H4 (cell line): Measurements from ENCODE around the gene KLHDC7B. TPM values are rescaled to one million over a fixed set of nuclear protein-coding genes. Genes with fewer than 3 reads are reported as not detected.

Experiments
- DNase-seq: peaks from one replicate; pipeline ENCODE4 v3.0.0-alpha.2; 2015; ENCODE audit warnings: low spot score
- total RNA-seq: library from RNA; depleted of rRNA; stranded (reverse); fragments of >200 nt; shearing (Covaris generic); gene quantifications from 2 replicates; pipeline ENCODE4 v1.2.3, GENCODE V29; 2014

The KLHDC7B gene
- total RNA-seq, 1 experiment from 2014 or later: 0.48 TPM

DNA sequence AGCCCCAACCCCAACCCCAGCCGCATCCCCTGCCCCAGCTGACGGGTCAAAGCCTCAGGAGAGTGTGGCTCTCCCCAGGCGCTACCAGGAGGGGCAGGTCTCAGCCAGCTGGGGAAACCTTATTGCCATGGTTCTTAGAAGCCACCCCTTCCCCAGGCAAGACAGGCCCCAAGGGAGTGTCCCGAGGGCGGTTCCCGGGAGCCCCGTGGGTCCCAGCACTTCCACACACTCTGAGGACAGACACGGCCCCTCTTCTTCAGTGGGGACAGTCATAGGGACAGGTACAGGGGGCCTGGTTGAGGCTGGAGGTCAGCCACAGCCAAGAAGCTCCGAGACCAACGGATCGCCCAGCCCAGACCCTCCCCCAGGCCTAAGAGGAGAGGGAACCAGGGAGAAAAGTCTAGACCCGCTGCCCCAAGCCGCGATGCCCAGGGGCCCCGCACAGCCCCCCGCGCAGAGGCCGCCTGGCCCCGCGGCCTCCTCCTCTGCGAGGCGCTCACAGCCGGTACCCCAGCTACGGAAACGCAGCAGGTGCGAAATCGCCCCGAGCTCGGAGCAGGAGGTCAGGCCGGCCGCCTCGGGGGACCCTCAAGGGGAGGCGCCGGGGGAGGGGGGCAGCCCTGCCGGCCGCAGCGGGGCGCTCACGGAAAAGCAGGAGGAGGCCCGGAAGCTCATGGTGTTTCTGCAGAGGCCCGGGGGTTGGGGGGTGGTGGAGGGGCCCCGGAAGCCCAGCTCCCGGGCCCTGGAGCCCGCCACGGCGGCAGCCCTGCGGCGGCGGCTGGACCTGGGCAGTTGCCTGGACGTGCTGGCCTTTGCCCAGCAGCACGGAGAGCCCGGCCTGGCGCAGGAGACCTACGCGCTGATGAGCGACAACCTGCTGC, 2.6 kb downstream of the KLHDC7B start:
- no peak for DNase-seq

DNA sequence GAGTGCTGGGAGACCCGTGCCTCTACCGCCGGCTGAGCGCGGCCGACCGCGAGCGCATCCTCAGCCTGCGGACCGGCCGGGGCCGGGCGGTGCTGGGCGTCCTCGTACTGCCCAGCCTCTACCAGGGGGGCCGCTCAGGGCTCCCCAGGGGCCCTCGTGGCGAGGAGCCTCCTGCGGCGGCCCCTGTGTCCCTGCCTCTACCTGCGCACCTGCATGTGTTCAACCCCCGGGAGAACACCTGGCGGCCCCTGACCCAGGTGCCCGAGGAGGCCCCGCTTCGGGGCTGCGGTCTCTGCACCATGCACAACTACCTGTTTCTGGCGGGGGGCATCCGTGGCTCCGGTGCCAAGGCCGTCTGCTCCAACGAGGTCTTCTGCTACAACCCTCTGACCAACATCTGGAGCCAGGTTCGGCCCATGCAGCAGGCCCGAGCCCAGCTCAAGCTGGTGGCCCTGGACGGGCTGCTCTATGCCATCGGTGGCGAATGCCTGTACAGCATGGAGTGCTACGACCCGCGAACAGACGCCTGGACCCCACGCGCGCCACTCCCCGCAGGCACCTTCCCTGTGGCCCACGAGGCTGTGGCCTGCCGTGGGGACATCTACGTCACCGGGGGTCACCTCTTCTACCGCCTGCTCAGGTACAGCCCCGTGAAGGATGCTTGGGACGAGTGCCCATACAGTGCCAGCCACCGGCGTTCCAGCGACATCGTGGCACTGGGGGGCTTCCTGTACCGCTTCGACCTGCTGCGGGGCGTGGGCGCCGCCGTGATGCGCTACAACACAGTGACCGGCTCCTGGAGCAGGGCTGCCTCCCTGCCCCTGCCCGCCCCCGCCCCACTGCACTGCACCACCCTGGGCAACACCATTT, 3.5 kb downstream of the KLHDC7B start:
- no peak for DNase-seq

DNA sequence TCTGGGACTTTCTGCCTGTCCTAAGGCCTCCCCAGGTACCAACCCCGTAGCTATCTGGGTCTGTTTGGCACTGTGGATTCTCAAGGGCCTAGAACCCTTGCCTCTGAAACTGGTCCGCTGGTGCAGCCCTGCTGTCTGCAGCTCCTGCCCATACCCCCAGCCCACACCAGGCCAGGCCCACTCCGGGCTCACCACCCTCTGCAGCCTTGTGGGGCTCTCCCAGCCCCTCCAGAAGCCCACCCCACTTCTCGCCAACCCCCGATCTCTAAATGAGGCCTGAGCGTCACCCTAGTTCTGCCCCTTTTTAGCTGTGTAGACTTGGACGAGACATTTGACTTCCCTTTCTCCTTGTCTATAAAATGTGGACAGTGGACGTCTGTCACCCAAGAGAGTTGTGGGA, 4.7 kb downstream of the KLHDC7B start:
- DNase-seq: no peak

DNA sequence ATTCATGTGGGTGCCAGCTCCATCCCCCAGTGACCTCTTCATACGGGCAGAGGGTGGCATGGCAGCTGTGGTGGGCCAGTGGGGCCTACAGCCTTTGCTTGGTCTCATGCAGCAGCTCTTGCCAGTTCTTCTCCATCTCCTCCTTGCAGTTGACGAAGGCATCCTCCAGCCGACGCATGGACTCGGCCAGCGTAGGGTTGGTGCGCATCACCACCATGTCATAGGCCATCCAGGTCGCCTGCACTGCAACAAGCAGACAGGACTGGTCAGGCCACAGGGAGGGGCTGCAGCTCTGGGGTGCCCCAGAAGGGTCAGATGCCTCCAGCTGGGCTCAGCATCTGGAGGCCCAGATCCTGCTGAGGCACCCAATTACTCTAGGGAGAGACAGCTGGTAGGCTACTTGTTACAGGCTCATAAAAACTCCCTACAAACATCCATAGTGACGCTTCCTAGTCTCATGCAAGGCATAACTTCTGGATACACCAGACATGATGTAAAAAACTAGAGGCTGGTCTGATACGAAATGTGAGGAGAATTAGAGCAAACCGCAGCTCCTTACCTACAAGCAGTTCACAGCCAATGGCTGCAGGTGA, 5.6 kb downstream of the KLHDC7B start:
- DNase-seq: no peak

DNA sequence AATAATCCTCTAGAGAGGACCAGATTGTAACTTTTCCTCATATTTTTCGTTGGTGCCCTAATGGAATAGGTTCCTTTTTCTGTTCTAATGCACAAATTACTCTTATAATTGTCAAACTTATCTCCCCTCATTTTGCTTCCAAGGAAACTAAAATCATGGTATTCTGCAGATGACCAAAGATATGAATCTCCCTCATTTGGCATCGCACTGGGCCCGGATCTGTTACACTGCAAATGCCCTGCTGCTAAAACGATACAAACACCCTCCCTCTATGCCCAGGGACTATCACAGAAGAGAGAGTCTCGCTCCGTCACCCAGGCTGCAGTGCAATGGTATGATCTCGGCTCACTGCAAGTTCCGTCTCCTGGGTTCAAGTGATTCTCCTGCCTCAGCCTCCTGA, 7.6 kb downstream of the KLHDC7B start:
- DNase-seq: no peak

DNA sequence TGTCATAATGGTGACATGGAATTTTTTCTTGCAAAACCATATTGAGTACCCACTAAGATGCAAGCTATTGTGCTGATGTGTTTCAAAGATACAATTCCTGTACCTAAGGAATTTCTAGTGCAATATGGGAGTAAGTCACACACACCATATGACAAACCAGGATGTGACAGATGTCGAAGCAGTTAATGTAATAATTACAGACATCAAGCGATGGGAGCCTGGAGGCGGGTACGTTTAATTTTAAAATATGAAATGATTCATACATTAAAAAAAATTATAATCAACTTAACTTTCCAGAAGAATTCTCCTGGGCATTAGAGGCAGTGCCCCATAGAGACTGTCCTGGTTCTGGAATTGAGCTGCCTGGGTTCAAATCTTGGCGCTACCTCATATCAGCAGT, 11.0 kb downstream of the KLHDC7B start:
- no peak for DNase-seq

DNA sequence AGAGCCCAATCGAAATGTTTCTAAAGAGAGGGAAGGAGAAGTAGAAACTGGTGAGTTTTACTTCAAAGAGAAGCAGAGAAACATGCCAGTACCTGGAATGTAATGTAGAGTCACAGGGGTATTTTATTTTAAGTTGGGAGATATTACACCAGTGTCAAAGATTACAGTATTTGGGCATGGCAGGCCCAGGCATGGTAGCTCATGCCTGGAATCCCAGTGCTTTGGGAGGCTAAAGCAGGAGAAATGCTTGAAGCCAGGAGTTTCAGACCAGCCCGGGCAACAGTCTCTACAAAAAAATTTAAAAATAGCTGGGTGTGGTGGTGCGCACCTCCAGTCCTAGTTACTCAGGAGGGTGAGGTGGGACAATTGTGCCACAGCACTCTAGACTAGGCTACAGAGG, 14.3 kb downstream of the KLHDC7B start:
- DNase-seq: no peak

DNA sequence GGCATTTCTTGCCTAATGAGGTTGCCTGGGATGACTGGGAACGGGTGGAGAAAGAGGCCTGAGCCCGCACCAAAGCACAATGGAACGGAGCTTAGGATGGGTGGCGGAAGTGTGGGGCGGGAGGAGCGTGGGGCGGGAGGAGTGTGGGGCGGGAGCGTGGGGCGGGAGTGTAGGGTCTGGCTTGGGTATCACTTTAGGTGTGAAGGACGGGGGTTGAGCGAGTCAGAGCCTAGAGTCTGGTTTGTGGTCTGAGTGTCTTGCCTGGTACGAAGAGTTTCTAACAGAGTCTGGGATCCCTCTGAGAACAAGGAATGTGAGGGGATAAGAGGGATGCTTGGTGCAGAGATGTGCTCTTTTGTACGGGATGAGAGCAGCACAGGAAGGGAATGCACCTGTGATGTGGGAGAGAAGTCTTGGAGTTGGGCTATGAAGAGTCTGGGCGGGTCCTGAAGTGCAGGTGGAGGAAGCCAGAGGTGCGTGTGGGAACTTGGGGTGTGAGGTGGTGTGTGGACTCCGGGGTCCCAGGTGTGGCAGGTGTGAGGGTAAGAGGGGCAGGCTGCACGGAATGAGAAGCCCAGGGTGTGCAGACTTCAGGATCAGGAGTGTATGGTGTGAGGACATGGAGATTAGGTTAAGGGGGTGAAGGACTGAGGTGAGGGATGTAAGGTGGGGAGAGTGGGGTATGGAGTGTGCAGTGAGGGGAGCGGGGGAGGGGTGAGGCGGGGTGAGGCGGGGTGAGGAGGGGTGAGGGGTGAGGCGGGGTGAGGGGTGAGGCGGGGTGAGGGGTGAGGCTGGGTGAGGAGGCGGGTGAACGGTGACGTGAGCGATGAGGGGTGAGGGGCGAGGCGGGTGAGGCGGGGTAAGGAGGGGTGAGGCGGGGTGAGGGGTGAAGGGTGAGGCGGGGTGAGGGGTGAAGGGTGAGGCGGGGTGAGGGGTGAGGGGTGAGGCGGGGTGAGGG, 16.0 kb downstream of the KLHDC7B start:
- no peak for DNase-seq

DNA sequence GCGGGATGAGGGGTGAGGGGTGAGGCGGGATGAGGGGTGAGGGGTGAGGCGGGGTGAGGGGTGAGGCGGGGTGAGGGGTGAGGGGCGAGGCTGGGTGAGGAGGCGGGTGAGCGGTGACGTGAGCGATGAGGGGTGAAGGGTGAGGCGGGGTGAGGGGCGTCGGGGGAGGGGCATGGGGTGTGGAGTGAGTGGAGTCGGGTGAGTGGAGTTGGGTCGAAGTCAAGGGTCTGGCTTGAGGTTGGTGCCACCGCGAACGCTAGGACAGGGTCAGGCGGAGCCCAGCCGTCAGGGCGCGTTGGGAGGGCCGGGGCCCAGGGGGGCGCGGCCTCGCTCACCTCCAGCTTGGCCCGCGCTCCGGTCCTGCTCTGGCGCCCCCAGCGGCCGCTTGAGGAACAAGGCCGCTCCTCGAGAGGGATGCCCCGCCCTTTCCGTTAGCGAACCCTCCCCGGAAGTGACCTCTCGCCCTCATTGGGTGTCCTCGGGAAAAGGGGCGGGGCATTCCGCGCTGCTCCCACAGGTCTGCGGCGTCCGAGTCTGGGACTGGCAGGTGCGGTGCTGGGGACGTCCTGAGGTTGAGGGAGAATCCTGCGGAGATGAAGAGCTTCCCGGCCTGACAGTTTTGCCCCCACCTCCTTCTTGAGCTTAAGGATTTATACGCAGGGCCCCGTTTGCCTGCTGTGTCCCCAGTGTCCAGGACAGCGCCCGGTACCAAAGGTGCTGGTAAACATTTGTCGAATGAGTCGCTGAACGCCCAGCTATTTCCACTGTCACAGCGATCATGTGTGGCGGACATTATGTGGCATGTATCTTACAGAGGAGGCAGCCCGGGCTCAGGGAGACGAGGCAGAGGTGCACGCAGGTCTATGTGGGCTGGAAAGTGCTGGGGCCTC, 17.1 kb downstream of the KLHDC7B start, which contains the start of gene SYCE3:
Gene SYCE3 (minus strand): TSS at position 397 of the 890 bp plus-strand sequence. CDS start 6,514 bp downstream, outside the sequence.
- peak; percentile 88 for DNase-seq

DNA sequence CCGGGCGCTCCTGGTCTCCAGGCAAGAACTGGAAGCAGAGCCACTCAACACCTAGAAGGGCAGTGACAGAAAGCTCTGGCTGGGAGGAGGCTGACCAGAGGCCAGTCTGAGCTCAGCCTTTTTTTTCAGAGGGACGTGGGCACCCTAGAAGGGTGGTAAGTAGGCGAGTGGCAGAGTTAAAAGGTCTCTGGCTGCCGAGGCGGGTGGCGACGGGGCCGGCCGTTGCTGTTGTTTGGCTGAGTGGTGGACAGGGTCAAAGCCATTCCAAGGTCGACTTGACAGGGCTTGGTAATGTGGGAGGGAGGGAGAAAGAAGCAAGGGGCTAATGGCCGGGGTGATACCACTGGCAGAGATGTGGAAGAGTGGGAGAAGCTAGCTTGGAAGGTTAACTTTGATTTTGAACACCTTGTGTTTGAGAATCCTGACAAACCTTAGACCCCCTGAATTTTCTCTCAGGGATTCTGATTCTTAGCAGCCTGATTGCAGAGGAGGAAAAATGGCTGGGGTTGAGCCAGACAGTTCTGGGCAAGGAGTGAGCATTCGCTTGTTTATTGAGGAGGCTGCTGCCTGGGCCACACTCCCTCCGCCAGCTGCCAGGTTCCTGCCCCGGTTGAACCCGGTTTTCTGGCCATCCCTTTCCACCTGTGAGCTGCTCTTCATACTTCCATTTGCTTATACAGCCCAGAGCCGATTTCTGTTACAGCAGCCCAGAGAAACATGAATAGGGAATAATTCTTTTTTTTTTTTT, 17.9 kb downstream of the KLHDC7B start:
- DNase-seq: no peak

DNA sequence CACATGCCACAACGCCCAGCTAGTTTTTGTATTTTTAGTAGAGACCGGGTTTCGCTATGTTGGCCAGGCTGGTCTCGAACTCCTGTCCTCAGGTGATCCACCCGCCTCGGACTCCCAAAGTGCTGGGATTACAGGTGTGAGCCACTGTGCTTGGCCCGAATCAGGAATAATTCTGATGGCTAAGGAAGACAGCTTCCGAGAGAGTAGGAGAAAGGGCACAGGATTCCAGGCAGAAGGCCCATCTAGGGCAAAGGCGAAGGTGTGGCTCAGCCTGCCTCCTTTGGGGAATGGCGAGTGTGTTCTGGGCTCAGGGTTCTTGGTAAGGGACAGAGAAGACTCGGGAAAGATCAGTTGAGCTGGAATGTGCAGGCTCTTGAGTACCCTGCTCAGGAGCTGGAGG, 18.6 kb downstream of the KLHDC7B start:
- DNase-seq: no peak

DNA sequence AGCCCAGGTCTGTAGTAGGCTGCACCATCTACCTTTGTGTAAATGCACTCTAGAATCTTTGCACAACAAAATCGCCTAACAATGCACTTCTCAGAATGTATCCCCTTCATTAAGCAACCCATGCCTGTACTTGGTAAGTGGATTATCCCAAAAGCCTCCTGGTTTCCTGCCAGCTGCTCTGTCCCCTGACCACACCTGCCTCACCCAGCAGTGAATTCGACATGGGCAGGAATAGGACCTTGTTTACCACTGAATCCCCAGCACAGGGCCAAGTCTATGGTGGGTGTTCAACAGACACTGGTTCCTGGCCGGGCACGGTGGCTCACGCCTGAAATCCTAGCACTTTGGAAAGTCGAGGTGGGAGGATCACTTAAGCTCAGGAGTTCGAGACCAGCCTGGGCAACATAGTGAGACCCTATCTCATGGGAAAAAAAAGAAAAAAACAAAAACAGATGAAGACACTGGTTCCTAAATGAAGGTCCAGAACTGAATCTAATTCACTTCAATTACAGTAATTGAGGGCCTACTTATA, 22.1 kb downstream of the KLHDC7B start:
- DNase-seq: no peak

DNA sequence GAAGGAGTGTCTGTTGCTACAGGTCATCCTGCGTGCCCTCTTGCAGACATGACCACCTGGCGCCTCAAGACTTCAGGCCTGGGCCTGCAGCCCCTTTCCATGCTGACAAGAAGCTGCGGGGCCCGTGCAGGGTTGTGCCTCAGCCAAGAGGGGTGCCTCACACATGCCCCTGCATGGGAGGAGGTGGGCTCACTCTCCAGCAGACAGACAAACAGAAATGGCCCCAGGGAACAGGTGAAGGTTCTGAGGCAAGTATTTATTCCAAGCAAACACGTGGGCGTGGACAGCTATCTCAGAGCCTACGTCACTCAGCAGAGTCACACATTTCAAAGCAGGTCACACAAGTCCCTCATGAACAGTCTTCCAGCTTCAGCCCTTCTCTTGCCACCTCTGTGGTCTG, 22.9 kb downstream of the KLHDC7B start:
- no peak for DNase-seq

DNA sequence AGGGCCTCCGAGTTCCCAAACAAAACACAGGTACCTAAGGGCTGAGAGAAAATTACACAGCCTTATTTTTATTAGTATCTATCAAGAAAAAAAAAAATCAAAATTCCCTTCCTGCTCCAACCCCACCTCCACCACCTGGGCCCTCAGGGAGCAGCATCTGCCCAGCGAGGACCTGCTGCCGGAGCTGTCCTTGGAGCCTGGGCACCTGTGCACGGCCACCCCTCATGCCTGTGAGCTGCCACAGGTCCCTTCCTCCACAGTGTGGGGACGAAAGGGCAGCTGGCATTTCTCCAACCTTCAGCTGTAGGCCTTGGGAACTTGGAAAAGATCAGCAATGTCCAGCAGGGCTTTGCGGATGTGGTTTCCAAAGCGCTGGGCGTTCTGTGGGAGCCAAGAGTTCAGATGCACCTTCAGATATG, 23.4 kb downstream of the KLHDC7B start:
- no peak for DNase-seq

DNA sequence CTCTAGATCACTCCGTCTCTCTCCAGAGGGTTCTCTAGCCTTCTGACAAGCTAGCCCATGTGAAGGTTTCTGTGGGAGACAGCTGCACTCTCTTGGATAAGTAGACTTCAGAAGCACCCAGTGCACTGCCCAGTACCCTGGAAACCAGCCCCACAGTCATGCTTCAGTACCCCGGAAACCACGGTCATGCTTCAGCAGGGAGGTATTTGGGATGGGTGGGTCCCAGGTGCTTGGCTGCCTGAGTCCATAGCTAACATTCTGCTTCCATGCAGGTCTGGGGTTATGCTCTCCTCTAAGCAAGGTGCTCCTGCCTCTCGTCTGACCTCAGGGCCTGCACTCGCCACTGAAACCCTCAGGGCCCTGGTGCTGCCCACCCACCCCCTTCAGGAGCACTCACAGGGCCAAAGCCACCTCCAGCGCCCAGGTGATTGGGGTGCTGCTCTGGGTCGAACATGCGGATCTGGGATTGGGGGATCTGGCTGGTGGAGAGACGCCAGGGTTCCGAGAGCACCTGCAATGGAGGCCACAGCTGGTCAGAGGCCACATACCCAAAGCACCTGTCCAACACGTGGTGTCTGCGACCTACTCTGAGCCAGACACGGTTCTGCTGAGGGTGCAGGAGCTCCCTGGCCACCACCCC, 24.3 kb downstream of the KLHDC7B start:
- no peak for DNase-seq

DNA sequence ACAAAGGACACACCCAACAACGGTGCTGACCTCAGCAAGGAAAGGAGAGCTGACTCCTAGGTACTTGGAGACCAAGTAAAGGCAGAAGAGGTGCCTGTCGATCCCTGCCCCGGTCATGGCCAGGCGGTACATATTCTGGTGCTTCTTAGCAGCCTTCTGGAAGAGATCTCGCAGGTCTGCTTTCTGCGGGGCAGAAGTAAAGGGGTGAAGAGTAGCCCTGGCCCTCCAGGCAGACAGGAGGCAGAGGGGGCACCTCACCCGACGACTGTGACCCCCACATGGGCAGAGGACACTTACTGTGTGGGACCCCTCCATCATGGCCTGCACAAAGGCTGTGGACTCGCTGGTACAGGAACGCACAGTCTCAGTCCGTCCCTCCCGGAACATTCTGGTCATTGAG, 25.2 kb downstream of the KLHDC7B start:
- no peak for DNase-seq

DNA sequence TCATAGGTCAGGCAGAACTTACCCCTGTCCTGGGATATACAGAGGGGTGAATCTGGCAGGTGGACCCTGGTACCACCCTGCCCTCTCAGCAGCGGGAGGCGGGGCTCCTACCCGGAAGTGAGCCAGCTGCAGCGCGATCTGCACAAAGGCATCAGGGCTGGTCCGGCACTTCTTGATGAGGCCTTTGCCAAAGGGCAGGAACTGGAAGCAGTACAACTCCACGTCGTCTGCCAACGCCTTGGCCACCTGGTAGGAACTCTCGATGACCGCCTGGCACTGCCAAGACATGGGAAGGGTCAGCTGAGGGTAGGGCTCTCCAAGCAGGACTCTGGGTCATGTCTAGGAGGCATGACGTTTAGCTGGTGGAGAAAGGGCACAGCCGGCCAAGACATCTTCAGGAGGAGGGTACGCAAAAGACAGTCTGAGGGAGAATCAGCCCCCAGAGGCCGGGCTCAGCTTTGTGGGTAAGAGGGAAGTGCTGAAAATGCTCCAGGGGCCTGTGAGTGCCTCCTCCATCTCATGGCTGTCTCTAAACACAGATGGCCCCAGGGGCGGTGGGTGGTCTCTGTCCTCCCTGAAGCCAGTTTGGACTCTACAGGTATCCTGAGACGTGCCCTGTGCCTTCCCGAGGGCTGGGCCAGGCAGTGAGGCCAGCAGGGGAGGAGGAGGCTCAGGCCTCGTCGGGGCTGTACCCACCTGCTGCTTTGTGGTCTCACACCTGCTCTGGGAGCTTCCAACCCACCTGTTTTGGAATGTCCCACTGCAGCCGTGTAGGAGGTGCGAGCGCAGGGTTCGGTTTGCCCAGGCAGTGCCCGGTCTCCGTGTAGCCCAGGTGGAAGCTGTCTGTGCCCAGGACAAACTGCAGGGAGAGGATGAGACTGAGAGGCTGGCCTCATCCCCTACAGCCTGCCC, 25.8 kb downstream of the KLHDC7B start:
- no peak for DNase-seq

DNA sequence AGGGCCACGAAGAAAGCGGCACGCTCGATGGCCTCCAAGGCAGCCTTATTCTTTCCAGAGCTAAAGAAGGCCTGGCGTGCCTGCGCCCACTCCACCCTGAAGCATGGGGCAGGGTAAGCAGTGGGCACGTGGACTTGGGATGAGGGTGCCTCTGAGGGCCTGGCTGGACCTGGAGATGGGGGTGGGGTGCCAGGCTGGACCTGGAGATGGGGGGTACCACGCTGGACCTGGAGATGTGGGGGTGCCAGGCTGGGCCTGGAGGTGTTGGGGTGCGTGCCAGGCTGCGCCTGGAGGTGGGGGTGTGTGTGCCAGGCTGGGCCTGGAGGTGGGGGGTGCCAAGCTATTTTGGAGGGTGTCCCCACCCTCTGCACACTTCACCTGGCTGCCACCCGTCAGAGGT, 27.3 kb downstream of the KLHDC7B start:
- DNase-seq: no peak
